Upper lobe of left lung (tissue), 6 donors: ENCODE measurements around the gene SYF2. TPM values are rescaled to one million over a fixed set of nuclear protein-coding genes. Genes with fewer than 3 reads are reported as not detected.

Experiments used
- ATAC-seq, 2 donors: fragments of 200-7000 bp; cut with Tn5 transposase; one replicate each; pipeline ENCODE4 v1.9.1; 2022; ENCODE audit warnings: mild to moderate bottlenecking in 2 of 2, moderate library complexity in 2 of 2; ENCODE audit not compliant: low FRiP score in 2 of 2
- DNase-seq, 2 donors: peaks; one replicate each; pipeline ENCODE4 v3.0.0-alpha.2; 2019 to 2020
- H3K27ac ChIP-seq, 4 donors: fragments of 200-600 bp; sonication (generic); one replicate each; pipeline ENCODE4 v1.5.1; 2016 to 2019
- H3K27me3 ChIP-seq, 4 donors: fragments of 200-600 bp; sonication (generic); one replicate each; pipeline ENCODE4 v1.5.1; 2017 to 2019
- H3K36me3 ChIP-seq, 4 donors: fragments of 200-600 bp; sonication (generic); one replicate each; pipeline ENCODE4 v1.5.1; 2016 to 2019
- H3K4me1 ChIP-seq, 4 donors: fragments of 200-600 bp; sonication (generic); one replicate each; pipeline ENCODE4 v1.5.1; 2018 to 2019
- H3K4me3 ChIP-seq, 4 donors: fragments of 200-600 bp; sonication (generic); one replicate each; pipeline ENCODE4 v1.5.1; 2017 to 2019; ENCODE audit warnings: mild to moderate bottlenecking in 2 of 4, moderate library complexity in 1 of 4
- H3K9me3 ChIP-seq, 4 donors: fragments of 200-600 bp; sonication (generic); one replicate each; pipeline ENCODE4 v1.5.1; 2018 to 2019
- CTCF ChIP-seq, 6 experiments: fragments of 450-650 bp in 4 of 6; fragments of 200-600 bp in 2 of 6; sonication (generic) in 2 of 6; IDR thresholded peaks; one replicate each; pipeline ENCODE4 v1.5.1; 2016 to 2019; ENCODE audit warnings: antibody characterized with exemption in 6 of 6
- EP300 ChIP-seq, 4 donors: sonication (generic); formaldehyde crosslinking; IDR thresholded peaks; one replicate each; pipeline ENCODE4 v1.5.1; 2017; ENCODE audit warnings: antibody characterized with exemption in 4 of 4, control low read depth in 2 of 4
- POLR2A ChIP-seq, 4 donors: fragments of 450-650 bp; IDR thresholded peaks; one replicate each; pipeline ENCODE4 v1.5.1; 2016 to 2017; ENCODE audit warnings: antibody characterized with exemption in 4 of 4, mild to moderate bottlenecking in 2 of 4
- POLR2AphosphoS5 ChIP-seq, 2 donors: sonication (generic); formaldehyde crosslinking; IDR thresholded peaks; one replicate each; pipeline ENCODE4 v1.5.1; 2017; ENCODE audit warnings: antibody characterized with exemption in 2 of 2
- WGBS, 2 donors: methylation state at CpG; one replicate each; pipeline ENCODE4 v1.1.5; 2017 to 2018; 5-methylcytosine and 5-hydroxymethylcytosine counted together
- total RNA-seq, 6 donors: library from RNA; depleted of rRNA in 4 of 6; stranded (reverse); fragments of >200 nt in 4 of 6; gene quantifications; one replicate each; pipeline versions ENCODE4 v1.1.0 to v1.2.1, GENCODE V29; 2016 to 2021
- donor health status: DM: no; HTN: no; CAD: no; lungs with moderate emphysema.
- donor health status: DM: no; HTN: yes; CAD: no; lungs with severe emphysema.

SYF2 gene
- total RNA-seq, 6 donors from 2014 or later, result 21.9 to 66.5 (median 39.5) TPM

GRCh38 chr1:25186161-25187007 is 45.9 kb downstream of the SYF2 start:
- ATAC-seq (no peak), DNase-seq (no peak)
- TF ChIP-seq EP300 (IDR thresholded peaks at IDR 0.05) (no peak), POLR2A (IDR thresholded peaks at IDR 0.05) (no peak), POLR2AphosphoS5 (IDR thresholded peaks at IDR 0.05) (no peak), CTCF (IDR thresholded peaks at IDR 0.05) (no peak)
- WGBS, 2 donors, result 75 to 78% methylated on average over 14 of the region's 14 CpGs
- no peaks in the 10 kb centered on the region for H3K36me3 ChIP-seq
- H3K27me3 ChIP-seq, result no peaks in the 10 kb centered on the region
- H3K9me3 ChIP-seq, result no peaks in the 10 kb centered on the region
- H3K4me3 ChIP-seq, result no peak overlapping the region
- no peaks in the 10 kb centered on the region for H3K4me1 ChIP-seq
- no peak overlapping the region for H3K27ac ChIP-seq

DNA sequence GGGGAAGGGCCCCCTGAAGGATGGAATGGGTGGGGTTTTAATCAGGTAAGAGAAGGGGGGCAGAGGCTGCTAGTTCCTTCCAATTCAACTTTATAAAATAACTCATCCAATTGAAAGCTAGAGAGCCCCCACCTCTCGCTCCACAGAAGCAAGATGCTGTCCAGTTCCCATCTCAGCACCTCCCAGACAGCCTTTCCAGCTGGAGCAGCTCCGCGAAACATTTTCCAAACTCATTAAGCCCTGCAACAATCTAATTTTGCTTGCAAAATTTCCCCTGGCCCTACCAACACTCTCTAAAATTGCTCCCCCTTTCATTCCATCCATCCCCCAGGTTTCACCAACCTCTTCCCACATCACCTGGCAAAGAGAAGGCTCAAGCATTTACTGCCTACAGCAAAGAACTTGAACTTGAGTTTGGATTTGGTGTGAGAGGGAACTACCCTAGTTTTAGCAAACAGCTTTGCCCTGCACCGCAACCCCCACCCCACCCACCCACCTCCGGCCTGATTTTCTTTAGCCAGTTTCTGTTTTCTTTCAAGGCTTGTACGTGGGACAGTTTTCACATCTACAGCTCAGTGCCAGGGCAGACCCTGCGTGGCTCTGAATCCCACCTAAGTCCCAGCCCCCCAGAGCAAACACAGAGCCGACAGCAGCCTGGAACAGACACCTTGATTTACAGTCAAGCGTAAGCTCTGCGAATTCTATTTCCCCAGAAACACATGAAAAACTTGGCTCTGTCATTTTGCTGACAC is 46.7 kb downstream of the SYF2 start:
- Histone ChIP-seq H3K27ac (no peak overlapping the region), H3K4me1 (no peaks in the 10 kb centered on the region), H3K4me3 (no peak overlapping the region), H3K9me3 (no peaks in the 10 kb centered on the region), H3K27me3 (no peaks in the 10 kb centered on the region), H3K36me3 (no peaks in the 10 kb centered on the region)
- DNase-seq (no peak), ATAC-seq (no peak)
- TF ChIP-seq POLR2AphosphoS5 (IDR thresholded peaks at IDR 0.05) (no peak), EP300 (IDR thresholded peaks at IDR 0.05) (no peak), POLR2A (IDR thresholded peaks at IDR 0.05) (no peak), CTCF (IDR thresholded peaks at IDR 0.05) (no peak)
- WGBS, 2 donors, result 48 to 63% methylated on average over 10 of the region's 10 CpGs

- no peak for ATAC-seq
Observed at GRCh38 chr1:25184001-25184762, 48.1 kb downstream of the SYF2 start.

More at GRCh38 chr1:25184001-25184762, 48.1 kb downstream of the SYF2 start:
- Histone ChIP-seq H3K27ac (no peak overlapping the region), H3K4me3 (no peak overlapping the region), H3K4me1 (no peaks in the 10 kb centered on the region), H3K9me3 (no peaks in the 10 kb centered on the region), H3K36me3 (no peaks in the 10 kb centered on the region), H3K27me3 (no peaks in the 10 kb centered on the region)
- TF ChIP-seq EP300 (IDR thresholded peaks at IDR 0.05) (no peak), POLR2AphosphoS5 (IDR thresholded peaks at IDR 0.05) (no peak), CTCF (IDR thresholded peaks at IDR 0.05) (no peak), POLR2A (IDR thresholded peaks at IDR 0.05) (no peak)
- 76 to 81% methylated on average over 9 to 13 of the region's 13 CpGs for WGBS, 2 donors
- DNase-seq, result no peak
